SK-N-SH (cell line): ENCODE measurements around the gene MAPK4. TPM values are rescaled to one million over a fixed set of nuclear protein-coding genes. Genes with fewer than 3 reads are reported as not detected.

ENCODE experiments used
- CTCF ChIA-PET: fragments of 300-600, 350-600 bp; formaldehyde crosslinking; extraction: SDS; loops from one replicate; lab custom pipeline; 2021; lab: Yijun Ruan, JAX
- POLR2A ChIA-PET: fragments of 350-600 bp; sonication (Branson Sonifier 250); formaldehyde crosslinking; extraction: SDS; loops from one replicate; lab custom pipeline; 2020; ENCODE audit warnings: antibody characterized with exemption, inconsistent platforms; lab: Yijun Ruan, JAX
- DNase-seq: peaks from one replicate; pipeline ENCODE4 v3.0.0; 2012
- H2AFZ ChIP-seq: fragments of 200-600 bp; sonication (generic); 2 replicates; pipeline ENCODE4 v1.8.1; 2016; ENCODE audit warnings: antibody characterized with exemption, mild to moderate bottlenecking, low read depth
- H3F3A ChIP-seq: fragments of 200-600 bp; sonication (generic); replicated peaks from 2 replicates; pipeline ENCODE3; 2016; ENCODE audit warnings: antibody characterized with exemption, mild to moderate bottlenecking; ENCODE audit not compliant: insufficient read depth
- H3K27ac ChIP-seq, 2 experiments: fragments of 200-500 bp in 1 of 2; fragments of 200-600 bp in 1 of 2; sonication (Bioruptor generic) in 1 of 2; sonication (generic), shearing (Covaris generic) in 1 of 2; 2 replicates each; pipeline versions ENCODE4 v1.5.1 to v1.6.1; 2014 to 2016; ENCODE audit warnings: low read depth in 2 of 2, inconsistent platforms in 1 of 2, low read length in 1 of 2, mild to moderate bottlenecking in 1 of 2, mixed read lengths in 1 of 2
- H3K27me3 ChIP-seq: fragments of 200-600 bp; sonication (generic), shearing (Covaris generic); 2 replicates; pipeline ENCODE4 v1.6.1; 2016; ENCODE audit warnings: mixed run types; ENCODE audit not compliant: insufficient read depth
- H3K36me3 ChIP-seq, 2 experiments: fragments of 200-500 bp in 1 of 2; fragments of 200-600 bp in 1 of 2; sonication (Bioruptor generic) in 1 of 2; sonication (generic) in 1 of 2; replicated peaks in 1 of 2; 2 replicates each; pipeline versions ENCODE3 to v1.5.1; 2014 to 2016; ENCODE audit warnings: low read length in 1 of 2, mild to moderate bottlenecking in 1 of 2; ENCODE audit not compliant: insufficient read depth in 2 of 2, control insufficient read depth in 1 of 2
- H3K4me1 ChIP-seq, 2 experiments: fragments of 200-500 bp in 1 of 2; fragments of 200-600 bp in 1 of 2; sonication (Bioruptor generic) in 1 of 2; sonication (generic), shearing (Covaris generic) in 1 of 2; 2 replicates each; pipeline versions ENCODE4 v1.5.1 to v1.6.1; 2014 to 2016; ENCODE audit warnings: low read depth in 1 of 2, low read length in 1 of 2, mixed run types in 1 of 2; ENCODE audit not compliant: insufficient read depth in 2 of 2, control insufficient read depth in 1 of 2
- H3K4me2 ChIP-seq: fragments of 200-600 bp; sonication (generic), shearing (Covaris generic); 2 replicates; pipeline ENCODE4 v1.6.1; 2017; ENCODE audit warnings: mixed run types
- H3K4me3 ChIP-seq, 2 experiments: fragments of 200-500 bp in 1 of 2; fragments of 200-600 bp in 1 of 2; sonication (Bioruptor generic) in 1 of 2; sonication (generic), shearing (Covaris generic) in 1 of 2; 2 replicates each; pipeline versions ENCODE4 v1.5.1 to v1.8.1; 2014 to 2016; ENCODE audit warnings: low read depth in 2 of 2, inconsistent platforms in 1 of 2, low read length in 1 of 2, mild to moderate bottlenecking in 1 of 2, mixed read lengths in 1 of 2, moderate library complexity in 1 of 2
- H3K79me2 ChIP-seq: fragments of 200-600 bp; sonication (generic); 2 replicates; pipeline ENCODE4 v1.8.1; 2017; ENCODE audit warnings: mild to moderate bottlenecking; ENCODE audit not compliant: insufficient read depth
- H3K9ac ChIP-seq: fragments of 200-600 bp; sonication (generic); 2 replicates; pipeline ENCODE4 v1.6.1; 2017; ENCODE audit warnings: mixed run types
- H3K9me2 ChIP-seq: fragments of 200-600 bp; sonication (generic); 2 replicates; pipeline ENCODE4 v1.6.1; 2017; ENCODE audit warnings: mixed run types
- H3K9me3 ChIP-seq: fragments of 200-600 bp; sonication (generic); 2 replicates; pipeline ENCODE4 v1.6.1; 2017; ENCODE audit warnings: mixed run types, mild to moderate bottlenecking, moderate library complexity
- H4K20me1 ChIP-seq: fragments of 200-600 bp; sonication (generic); 2 replicates; pipeline ENCODE4 v1.6.1; 2017; ENCODE audit warnings: mild to moderate bottlenecking, mixed run types; ENCODE audit not compliant: insufficient read depth
- CHD2 ChIP-seq: fragments of 150-350 bp; IDR thresholded peaks from 2 replicates; pipeline ENCODE4 v1.6.1; 2018; ENCODE audit warnings: low read length; ENCODE audit not compliant: partially characterized antibody
- CTCF ChIP-seq: fragments of 200-600 bp; sonication (generic); IDR thresholded peaks from 2 replicates; pipeline ENCODE4 v1.6.1; 2017; ENCODE audit warnings: antibody characterized with exemption, mild to moderate bottlenecking, moderate library complexity
- ELF1 ChIP-seq: IDR thresholded peaks from 2 replicates; pipeline ENCODE4 v1.4.0; 2012
- EZH2phosphoT487 ChIP-seq: fragments of 200-600 bp; sonication (generic); IDR thresholded peaks from 2 replicates; pipeline ENCODE4 v1.6.1; 2017; ENCODE audit warnings: low read depth, mixed run types, mild to moderate bottlenecking, antibody characterized with exemption, moderate library complexity, borderline replicate concordance
- FOSL2 ChIP-seq: IDR thresholded peaks from 2 replicates; pipeline ENCODE4 v1.4.0; 2012; ENCODE audit warnings: low read depth, mild to moderate bottlenecking, moderate library complexity, borderline replicate concordance
- FOXJ3 ChIP-seq: sonication (generic); formaldehyde crosslinking; IDR thresholded peaks from 2 replicates; pipeline ENCODE4 v1.5.1; 2020; ENCODE audit warnings: mild to moderate bottlenecking, missing genetic modification reagents
- IRF3 ChIP-seq: fragments of 150-350 bp; IDR thresholded peaks from 2 replicates; pipeline ENCODE4 v1.6.1; 2016; ENCODE audit warnings: mild to moderate bottlenecking, low read depth, low read length
- MEF2A ChIP-seq: IDR thresholded peaks from 2 replicates; pipeline ENCODE4 v1.4.0; 2012; ENCODE audit warnings: low read depth, borderline replicate concordance
- NFIC ChIP-seq: IDR thresholded peaks from 2 replicates; pipeline ENCODE4 v1.4.0; 2012; ENCODE audit warnings: borderline replicate concordance
- NRF1 ChIP-seq: IDR thresholded peaks from 2 replicates; pipeline ENCODE4 v1.6.1; 2012; ENCODE audit warnings: low read depth, mild to moderate bottlenecking, low read length
- PBX3 ChIP-seq: IDR thresholded peaks from 2 replicates; pipeline ENCODE4; 2012
- POLR2AphosphoS5 ChIP-seq: IDR thresholded peaks from 2 replicates; pipeline ENCODE4 v1.6.1; 2012; ENCODE audit warnings: low read depth, low read length
- RAD21 ChIP-seq: IDR thresholded peaks from 2 replicates; pipeline ENCODE4 v1.6.1; 2012; ENCODE audit warnings: mild to moderate bottlenecking, low read length
- RCOR1 ChIP-seq: fragments of 150-350 bp; IDR thresholded peaks from 2 replicates; pipeline ENCODE4 v1.6.1; 2017; ENCODE audit warnings: antibody characterized with exemption, low read length
- REST ChIP-seq: IDR thresholded peaks from 2 replicates; pipeline ENCODE4 v1.6.1; 2012; ENCODE audit warnings: mild to moderate bottlenecking, low read depth, low read length, moderate library complexity
- RFX5 ChIP-seq: IDR thresholded peaks from 2 replicates; pipeline ENCODE4 v1.6.1; 2012; ENCODE audit warnings: mild to moderate bottlenecking, improper control_type of control experiment, low read length
- TAF1 ChIP-seq: IDR thresholded peaks from 2 replicates; pipeline ENCODE4 v1.6.1; 2012; ENCODE audit warnings: low read depth, mild to moderate bottlenecking, low read length, moderate library complexity, borderline replicate concordance
- TCF12 ChIP-seq: IDR thresholded peaks from 2 replicates; pipeline ENCODE4 v1.4.0; 2012
- USF2 ChIP-seq: fragments of 150-350 bp; IDR thresholded peaks from 2 replicates; pipeline ENCODE4 v1.6.1; 2017; ENCODE audit warnings: antibody characterized with exemption, low read length, low read depth, borderline replicate concordance
- WGBS: methylation state at CpG from one replicate; pipeline ENCODE4 v1.1.6; 2017; ENCODE audit warnings: low lambda C conversion rate; 5-methylcytosine and 5-hydroxymethylcytosine counted together
- polyA plus RNA-seq, 3 experiments: library from polyadenylated mRNA; depleted of rRNA; stranded (reverse); fragments of >200 nt; gene quantifications; 2 replicates each; pipeline ENCODE4 v1.2.3, GENCODE V29; 2012

MAPK4 gene
- polyA plus RNA-seq, 1 of the 3 experiments (the other 2 are of a cell fraction) = 0.02 TPM

- no peak for TF ChIP-seq USF2
- no peak for TF ChIP-seq FOXJ3
- TF ChIP-seq EZH2phosphoT487 = no peak
- no peak for TF ChIP-seq TCF12
- no peak for TF ChIP-seq ELF1
- no peak for TF ChIP-seq FOSL2
- TF ChIP-seq CTCF = no peak
- no peak for TF ChIP-seq RCOR1
Measured at GRCh38 chr18:50697509-50697908, 137.6 kb downstream of the MAPK4 start (continued).

GRCh38 chr18:50700245-50701165 is 140.6 kb downstream of the MAPK4 start:
- H3K27me3 ChIP-seq = no peaks in the 10 kb centered on the region; the same call in 1 of the 2 replicates
- H3K79me2 ChIP-seq = no peaks in the 10 kb centered on the region
- H3K9me2 ChIP-seq = no peaks in the 10 kb centered on the region
- no peak overlapping the region for H2AFZ ChIP-seq
- DNase-seq = no peak
- ChIA-PET POLR2A (no interaction called here), CTCF (interaction anchor here (1.0 kb wide), 1 partner anchor 27 kb away, joined by 3 read pairs; no protein-coding TSS in a partner anchor)
- WGBS = 41% methylated on average over 9 of the region's 9 CpGs
- no peak overlapping the region for H3K27ac ChIP-seq
- H4K20me1 ChIP-seq = no peaks in the 10 kb centered on the region
- H3K9me3 ChIP-seq = no peaks in the 10 kb centered on the region
- H3K4me3 ChIP-seq = no peak overlapping the region
- H3K9ac ChIP-seq = no peak overlapping the region
- H3K4me2 ChIP-seq = no peak overlapping the region
- no peaks in the 10 kb centered on the region for H3F3A ChIP-seq
- H3K36me3 ChIP-seq = no peaks in the 10 kb centered on the region
- no peaks in the 10 kb centered on the region; a peak in 1 of 4 replicates for H3K4me1 ChIP-seq
- TF ChIP-seq USF2 (no peak), POLR2AphosphoS5 (no peak), REST (no peak), ELF1 (no peak), IRF3 (no peak), FOXJ3 (no peak), PBX3 (no peak), MEF2A (no peak), TAF1 (no peak), TCF12 (no peak), CHD2 (no peak), NRF1 (no peak), RAD21 (no peak), RFX5 (no peak), FOSL2 (no peak), NFIC (no peak)
- TF ChIP-seq, all 33 proteins: peak for 0
